H1 (cell line): ENCODE results near the gene MLPH. TPM values are rescaled to one million over a fixed set of nuclear protein-coding genes. Genes with fewer than 3 reads are reported as not detected.

Experiments used
- KDM4A ChIP-seq: IDR thresholded peaks from one replicate; pipeline ENCODE4 v1.7.1; 2012; ENCODE audit warnings: low read depth, mild to moderate bottlenecking, moderate library complexity, low read length, inconsistent platforms; ENCODE audit not compliant: severe bottlenecking
- SIX5 ChIP-seq: IDR thresholded peaks from 2 replicates; pipeline ENCODE4 v1.6.1; 2011; ENCODE audit warnings: mild to moderate bottlenecking, low read depth, low read length
- polyA plus RNA-seq, 7 experiments: library from polyadenylated mRNA; depleted of rRNA in 3 of 7; stranded (reverse) in 5 of 7; unstranded in 2 of 7; fragments of >200 nt in 5 of 7; fragments of 200-250 nt in 2 of 7; gene quantifications; 1 replicate in 5 of 7; 2 replicates in 1 of 7; 4 replicates in 1 of 7; pipeline versions ENCODE4 v1.2.1 to v1.2.3, GENCODE V29; 2011 to 2013; ENCODE audit warnings: missing spikeins in 2 of 7, mixed read lengths in 2 of 7
- total RNA-seq: library from RNA; stranded (reverse); fragmentation: NEBNext Ultra II Directional; extraction: Animal tissue kit (Norgen Biotek cat#: 25700); gene quantifications from 2 replicates; pipeline ENCODE4 v1.2.1, GENCODE V29; 2021
- TF ChIP-seq, protein P1 (sequence below): IDR thresholded peaks from 2 replicates; pipeline ENCODE4 v1.6.1; 2012; ENCODE audit warnings: low read length, inconsistent platforms

MLPH gene
- total and polyA plus RNA-seq, 2 of the 8 experiments (the other 6 are each of a cell fraction or from before 2014, with no cell fraction given) = 12.7 to 17.0 TPM

DNA sequence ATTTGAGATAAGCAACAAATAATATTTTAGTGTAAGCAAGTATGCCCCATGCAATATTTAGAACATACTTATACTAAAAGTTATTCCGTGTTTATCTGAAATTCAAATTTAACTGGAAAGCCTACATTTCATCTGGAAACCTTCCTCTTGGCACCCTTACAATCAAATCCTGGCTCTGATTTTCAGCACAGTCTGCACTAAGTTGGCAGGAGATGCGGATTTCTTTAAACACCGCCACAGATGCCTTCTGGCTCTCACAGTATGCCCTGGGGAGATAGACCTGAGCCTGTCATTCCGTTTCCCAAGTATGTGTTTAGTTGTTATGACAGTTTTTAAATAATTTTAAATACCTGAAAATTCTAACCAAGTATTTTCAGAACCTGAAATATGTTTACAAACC is 7.3 kb upstream of the MLPH start (continued):
- TF ChIP-seq, protein P1, sequence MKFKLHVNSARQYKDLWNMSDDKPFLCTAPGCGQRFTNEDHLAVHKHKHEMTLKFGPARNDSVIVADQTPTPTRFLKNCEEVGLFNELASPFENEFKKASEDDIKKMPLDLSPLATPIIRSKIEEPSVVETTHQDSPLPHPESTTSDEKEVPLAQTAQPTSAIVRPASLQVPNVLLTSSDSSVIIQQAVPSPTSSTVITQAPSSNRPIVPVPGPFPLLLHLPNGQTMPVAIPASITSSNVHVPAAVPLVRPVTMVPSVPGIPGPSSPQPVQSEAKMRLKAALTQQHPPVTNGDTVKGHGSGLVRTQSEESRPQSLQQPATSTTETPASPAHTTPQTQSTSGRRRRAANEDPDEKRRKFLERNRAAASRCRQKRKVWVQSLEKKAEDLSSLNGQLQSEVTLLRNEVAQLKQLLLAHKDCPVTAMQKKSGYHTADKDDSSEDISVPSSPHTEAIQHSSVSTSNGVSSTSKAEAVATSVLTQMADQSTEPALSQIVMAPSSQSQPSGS = no peak
- no peak for TF ChIP-seq KDM4A
- TF ChIP-seq SIX5 = no peak
